Measurements from ENCODE around the gene ZDHHC3.
A peak's percentile ranks its signal among the peaks of the same experiment; 100 is the strongest.
"Not testable (repeated sequence)": the region's sequence is repeated elsewhere in the genome, so short reads cannot be mapped to it uniquely, and the experiment has no call there.

ZDHHC3 gene

GRCh38 chr3:44989141-44989540, 13.2 kb upstream of the ZDHHC3 start:
- H3K4me3 ChIP-seq (ENCODE audit: low read depth, low read length): no peak overlapping the region
- no peak for DNase-seq (ENCODE audit: low read depth)
- no peak for TF ChIP-seq CTCF (conservative IDR thresholded peaks at IDR 0.05; ENCODE audit: low read depth, low read length)

- peak; percentile 50 for DNase-seq (ENCODE audit: low read depth)
- no peak overlapping the region for H3K4me3 ChIP-seq (ENCODE audit: low read depth, low read length)
- peak; percentile 63 for TF ChIP-seq CTCF (conservative IDR thresholded peaks at IDR 0.05; ENCODE audit: low read depth, low read length)
These were observed 12.1 kb upstream of the ZDHHC3 start for GRCh38 chr3:44988073-44988472.

- no peak overlapping the region for H3K4me3 ChIP-seq (ENCODE audit: low read depth, low read length)
- no peak for TF ChIP-seq CTCF (conservative IDR thresholded peaks at IDR 0.05; ENCODE audit: low read depth, low read length)
- no peak for DNase-seq (ENCODE audit: low read depth)
These were observed 11.4 kb upstream of the ZDHHC3 start for GRCh38 chr3:44987332-44987731.

GRCh38 chr3:44986330-44986729, 10.4 kb upstream of the ZDHHC3 start:
- not testable (repeated sequence) for H3K4me3 ChIP-seq (ENCODE audit: low read depth, low read length); DNase-seq (ENCODE audit: low read depth)

- H3K4me3 ChIP-seq (ENCODE audit: low read depth, low read length): no peak overlapping the region
- TF ChIP-seq CTCF (conservative IDR thresholded peaks at IDR 0.05; ENCODE audit: low read depth, low read length): no peak
- DNase-seq (ENCODE audit: low read depth): no peak
These were observed 8.4 kb upstream of the ZDHHC3 start for GRCh38 chr3:44984335-44984734.

- no peak overlapping the region for H3K4me3 ChIP-seq (ENCODE audit: low read depth, low read length)
- no peak for TF ChIP-seq CTCF (conservative IDR thresholded peaks at IDR 0.05; ENCODE audit: low read depth, low read length)
- DNase-seq (ENCODE audit: low read depth): no peak
These were observed 7.5 kb upstream of the ZDHHC3 start for GRCh38 chr3:44983484-44983941.

GRCh38 chr3:44982817-44983216, 6.8 kb upstream of the ZDHHC3 start:
- DNase-seq (ENCODE audit: low read depth): no peak
- TF ChIP-seq CTCF (conservative IDR thresholded peaks at IDR 0.05; ENCODE audit: low read depth, low read length): no peak
- H3K4me3 ChIP-seq (ENCODE audit: low read depth, low read length): no peak overlapping the region

GRCh38 chr3:44981751-44982150, 5.8 kb upstream of the ZDHHC3 start:
- no peak for DNase-seq (ENCODE audit: low read depth)
- no peak for TF ChIP-seq CTCF (conservative IDR thresholded peaks at IDR 0.05; ENCODE audit: low read depth, low read length)
- no peak overlapping the region for H3K4me3 ChIP-seq (ENCODE audit: low read depth, low read length)
